SK-N-SH (cell line): ENCODE data around the gene SLC4A9. TPM values are rescaled to one million over a fixed set of nuclear protein-coding genes. Genes with fewer than 3 reads are reported as not detected.

Experiments used
- CTCF ChIA-PET: fragments of 300-600, 350-600 bp; formaldehyde crosslinking; extraction: SDS; loops from one replicate; lab custom pipeline; 2021; lab: Yijun Ruan, JAX
- POLR2A ChIA-PET: fragments of 350-600 bp; sonication (Branson Sonifier 250); formaldehyde crosslinking; extraction: SDS; loops from one replicate; lab custom pipeline; 2020; ENCODE audit warnings: antibody characterized with exemption, inconsistent platforms; lab: Yijun Ruan, JAX
- DNase-seq: peaks from one replicate; pipeline ENCODE4 v3.0.0; 2012
- H2AFZ ChIP-seq: fragments of 200-600 bp; sonication (generic); 2 replicates; pipeline ENCODE4 v1.8.1; 2016; ENCODE audit warnings: antibody characterized with exemption, mild to moderate bottlenecking, low read depth
- H3F3A ChIP-seq: fragments of 200-600 bp; sonication (generic); replicated peaks from 2 replicates; pipeline ENCODE3; 2016; ENCODE audit warnings: antibody characterized with exemption, mild to moderate bottlenecking; ENCODE audit not compliant: insufficient read depth
- H3K27ac ChIP-seq, 2 experiments: fragments of 200-500 bp in 1 of 2; fragments of 200-600 bp in 1 of 2; sonication (Bioruptor generic) in 1 of 2; sonication (generic), shearing (Covaris generic) in 1 of 2; 2 replicates each; pipeline versions ENCODE4 v1.5.1 to v1.6.1; 2014 to 2016; ENCODE audit warnings: low read depth in 2 of 2, inconsistent platforms in 1 of 2, low read length in 1 of 2, mild to moderate bottlenecking in 1 of 2, mixed read lengths in 1 of 2
- H3K27me3 ChIP-seq: fragments of 200-600 bp; sonication (generic), shearing (Covaris generic); 2 replicates; pipeline ENCODE4 v1.6.1; 2016; ENCODE audit warnings: mixed run types; ENCODE audit not compliant: insufficient read depth
- H3K36me3 ChIP-seq, 2 experiments: fragments of 200-500 bp in 1 of 2; fragments of 200-600 bp in 1 of 2; sonication (Bioruptor generic) in 1 of 2; sonication (generic) in 1 of 2; replicated peaks in 1 of 2; 2 replicates each; pipeline versions ENCODE3 to v1.5.1; 2014 to 2016; ENCODE audit warnings: low read length in 1 of 2, mild to moderate bottlenecking in 1 of 2; ENCODE audit not compliant: insufficient read depth in 2 of 2, control insufficient read depth in 1 of 2
- H3K4me1 ChIP-seq, 2 experiments: fragments of 200-500 bp in 1 of 2; fragments of 200-600 bp in 1 of 2; sonication (Bioruptor generic) in 1 of 2; sonication (generic), shearing (Covaris generic) in 1 of 2; 2 replicates each; pipeline versions ENCODE4 v1.5.1 to v1.6.1; 2014 to 2016; ENCODE audit warnings: low read depth in 1 of 2, low read length in 1 of 2, mixed run types in 1 of 2; ENCODE audit not compliant: insufficient read depth in 2 of 2, control insufficient read depth in 1 of 2
- H3K4me2 ChIP-seq: fragments of 200-600 bp; sonication (generic), shearing (Covaris generic); 2 replicates; pipeline ENCODE4 v1.6.1; 2017; ENCODE audit warnings: mixed run types
- H3K4me3 ChIP-seq, 2 experiments: fragments of 200-500 bp in 1 of 2; fragments of 200-600 bp in 1 of 2; sonication (Bioruptor generic) in 1 of 2; sonication (generic), shearing (Covaris generic) in 1 of 2; 2 replicates each; pipeline versions ENCODE4 v1.5.1 to v1.8.1; 2014 to 2016; ENCODE audit warnings: low read depth in 2 of 2, inconsistent platforms in 1 of 2, low read length in 1 of 2, mild to moderate bottlenecking in 1 of 2, mixed read lengths in 1 of 2, moderate library complexity in 1 of 2
- H3K79me2 ChIP-seq: fragments of 200-600 bp; sonication (generic); 2 replicates; pipeline ENCODE4 v1.8.1; 2017; ENCODE audit warnings: mild to moderate bottlenecking; ENCODE audit not compliant: insufficient read depth
- H3K9ac ChIP-seq: fragments of 200-600 bp; sonication (generic); 2 replicates; pipeline ENCODE4 v1.6.1; 2017; ENCODE audit warnings: mixed run types
- H3K9me2 ChIP-seq: fragments of 200-600 bp; sonication (generic); 2 replicates; pipeline ENCODE4 v1.6.1; 2017; ENCODE audit warnings: mixed run types
- H3K9me3 ChIP-seq: fragments of 200-600 bp; sonication (generic); 2 replicates; pipeline ENCODE4 v1.6.1; 2017; ENCODE audit warnings: mixed run types, mild to moderate bottlenecking, moderate library complexity
- H4K20me1 ChIP-seq: fragments of 200-600 bp; sonication (generic); 2 replicates; pipeline ENCODE4 v1.6.1; 2017; ENCODE audit warnings: mild to moderate bottlenecking, mixed run types; ENCODE audit not compliant: insufficient read depth
- CHD2 ChIP-seq: fragments of 150-350 bp; IDR thresholded peaks from 2 replicates; pipeline ENCODE4 v1.6.1; 2018; ENCODE audit warnings: low read length; ENCODE audit not compliant: partially characterized antibody
- EP300 ChIP-seq, 2 experiments: IDR thresholded peaks; 2 replicates each; pipeline versions ENCODE4 v1.4.0 to v1.6.1; 2012; ENCODE audit warnings: borderline replicate concordance in 1 of 2, low read depth in 1 of 2, low read length in 1 of 2
- EZH2phosphoT487 ChIP-seq: fragments of 200-600 bp; sonication (generic); IDR thresholded peaks from 2 replicates; pipeline ENCODE4 v1.6.1; 2017; ENCODE audit warnings: low read depth, mixed run types, mild to moderate bottlenecking, antibody characterized with exemption, moderate library complexity, borderline replicate concordance
- FOXJ3 ChIP-seq: sonication (generic); formaldehyde crosslinking; IDR thresholded peaks from 2 replicates; pipeline ENCODE4 v1.5.1; 2020; ENCODE audit warnings: mild to moderate bottlenecking, missing genetic modification reagents
- FOXM1 ChIP-seq: IDR thresholded peaks from 2 replicates; pipeline ENCODE4 v1.4.0; 2012; ENCODE audit warnings: low read depth, mild to moderate bottlenecking
- GABPA ChIP-seq: IDR thresholded peaks from 2 replicates; pipeline ENCODE4 v1.4.0; 2012; ENCODE audit warnings: low read depth, mild to moderate bottlenecking
- MXI1 ChIP-seq: IDR thresholded peaks from 2 replicates; pipeline ENCODE4 v1.6.1; 2012; ENCODE audit warnings: mild to moderate bottlenecking, low read depth, low read length, improper control_type of control experiment
- NFIC ChIP-seq: IDR thresholded peaks from 2 replicates; pipeline ENCODE4 v1.4.0; 2012; ENCODE audit warnings: borderline replicate concordance
- NRF1 ChIP-seq: IDR thresholded peaks from 2 replicates; pipeline ENCODE4 v1.6.1; 2012; ENCODE audit warnings: low read depth, mild to moderate bottlenecking, low read length
- SMC3 ChIP-seq: IDR thresholded peaks from 2 replicates; pipeline ENCODE4 v1.6.1; 2012; ENCODE audit warnings: low read depth, low read length, improper control_type of control experiment
- WGBS: methylation state at CpG from one replicate; pipeline ENCODE4 v1.1.6; 2017; ENCODE audit warnings: low lambda C conversion rate; 5-methylcytosine and 5-hydroxymethylcytosine counted together
- polyA plus RNA-seq, 3 experiments: library from polyadenylated mRNA; depleted of rRNA; stranded (reverse); fragments of >200 nt; gene quantifications; 2 replicates each; pipeline ENCODE4 v1.2.3, GENCODE V29; 2012
- TF ChIP-seq, protein P1 (sequence below): fragments of 150-350 bp; IDR thresholded peaks from 2 replicates; pipeline ENCODE4 v1.6.1; 2016; ENCODE audit warnings: mild to moderate bottlenecking, low read depth, low read length
- TF ChIP-seq, protein P2 (sequence below): fragments of 150-350 bp; IDR thresholded peaks from 2 replicates; pipeline ENCODE4 v1.6.1; 2017; ENCODE audit warnings: antibody characterized with exemption, low read length, low read depth, borderline replicate concordance
- TF ChIP-seq, protein P3 (sequence below): IDR thresholded peaks from 2 replicates; pipeline ENCODE4; 2012
- TF ChIP-seq, protein P4 (sequence below): fragments of 200-600 bp; sonication (generic); IDR thresholded peaks from 2 replicates; pipeline ENCODE4 v1.6.1; 2017; ENCODE audit warnings: antibody characterized with exemption, mild to moderate bottlenecking, moderate library complexity

SLC4A9 gene
- polyA plus RNA-seq, 1 of the 3 experiments (the other 2 are of a cell fraction) = 0.02 TPM

DNA sequence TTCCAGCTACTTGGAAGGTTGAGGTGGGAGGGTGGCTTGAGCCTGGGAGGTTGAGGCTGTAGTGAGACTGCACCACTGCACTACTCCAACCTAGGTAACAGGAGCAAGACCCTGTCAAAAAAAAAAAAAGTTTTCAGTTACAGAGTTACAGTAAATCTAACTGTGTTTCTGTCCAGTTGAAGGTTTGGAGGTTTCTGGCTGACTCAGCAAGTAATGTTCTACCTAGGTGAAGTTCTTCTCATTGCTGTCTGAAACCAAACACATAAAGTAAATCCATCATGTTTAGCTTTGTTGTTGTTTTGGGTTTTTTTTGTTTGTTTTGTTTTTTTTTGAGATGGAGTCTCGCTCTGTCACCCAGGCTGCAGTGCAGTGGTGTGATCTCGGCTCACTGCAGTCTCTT, 33.7 kb downstream of the SLC4A9 start:
- H3K27ac ChIP-seq = no peak overlapping the region
- no peaks in the 10 kb centered on the region for H3K79me2 ChIP-seq
- no peaks in the 10 kb centered on the region for H3K36me3 ChIP-seq
- no peaks in the 10 kb centered on the region for H3K4me1 ChIP-seq
- H3K9ac ChIP-seq = no peak overlapping the region
- no peaks in the 10 kb centered on the region for H3K9me3 ChIP-seq
- H3K4me3 ChIP-seq = no peak overlapping the region
- no peaks in the 10 kb centered on the region for H3F3A ChIP-seq
- DNase-seq = no peak
- POLR2A ChIA-PET = no interaction called here
- CTCF ChIA-PET = interaction anchor here (0.6 to 1.5 kb wide), 4 partner anchors 20 to 250 kb away, joined by 3 to 4 read pairs (median 3); no protein-coding TSS in a partner anchor
- H4K20me1 ChIP-seq = no peaks in the 10 kb centered on the region
- 90% methylated on average over 2 of the region's 2 CpGs for WGBS
- TF ChIP-seq CHD2 (no peak), FOXM1 (no peak), NFIC (no peak), FOXJ3 (CRISPR knock-in tag) (no peak), MXI1 (no peak), SMC3 (no peak), EZH2phosphoT487 (no peak), EP300 (IDR thresholded peaks at IDR 0.05; ENCODE audit: borderline replicate concordance in 1 of 2, low read depth in 1 of 2, low read length in 1 of 2) (no peak), NRF1 (no peak), GABPA (no peak)
- TF ChIP-seq, protein P1, sequence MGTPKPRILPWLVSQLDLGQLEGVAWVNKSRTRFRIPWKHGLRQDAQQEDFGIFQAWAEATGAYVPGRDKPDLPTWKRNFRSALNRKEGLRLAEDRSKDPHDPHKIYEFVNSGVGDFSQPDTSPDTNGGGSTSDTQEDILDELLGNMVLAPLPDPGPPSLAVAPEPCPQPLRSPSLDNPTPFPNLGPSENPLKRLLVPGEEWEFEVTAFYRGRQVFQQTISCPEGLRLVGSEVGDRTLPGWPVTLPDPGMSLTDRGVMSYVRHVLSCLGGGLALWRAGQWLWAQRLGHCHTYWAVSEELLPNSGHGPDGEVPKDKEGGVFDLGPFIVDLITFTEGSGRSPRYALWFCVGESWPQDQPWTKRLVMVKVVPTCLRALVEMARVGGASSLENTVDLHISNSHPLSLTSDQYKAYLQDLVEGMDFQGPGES = no peak
- TF ChIP-seq, protein P2, sequence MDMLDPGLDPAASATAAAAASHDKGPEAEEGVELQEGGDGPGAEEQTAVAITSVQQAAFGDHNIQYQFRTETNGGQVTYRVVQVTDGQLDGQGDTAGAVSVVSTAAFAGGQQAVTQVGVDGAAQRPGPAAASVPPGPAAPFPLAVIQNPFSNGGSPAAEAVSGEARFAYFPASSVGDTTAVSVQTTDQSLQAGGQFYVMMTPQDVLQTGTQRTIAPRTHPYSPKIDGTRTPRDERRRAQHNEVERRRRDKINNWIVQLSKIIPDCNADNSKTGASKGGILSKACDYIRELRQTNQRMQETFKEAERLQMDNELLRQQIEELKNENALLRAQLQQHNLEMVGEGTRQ = no peak
- TF ChIP-seq, protein P3, sequence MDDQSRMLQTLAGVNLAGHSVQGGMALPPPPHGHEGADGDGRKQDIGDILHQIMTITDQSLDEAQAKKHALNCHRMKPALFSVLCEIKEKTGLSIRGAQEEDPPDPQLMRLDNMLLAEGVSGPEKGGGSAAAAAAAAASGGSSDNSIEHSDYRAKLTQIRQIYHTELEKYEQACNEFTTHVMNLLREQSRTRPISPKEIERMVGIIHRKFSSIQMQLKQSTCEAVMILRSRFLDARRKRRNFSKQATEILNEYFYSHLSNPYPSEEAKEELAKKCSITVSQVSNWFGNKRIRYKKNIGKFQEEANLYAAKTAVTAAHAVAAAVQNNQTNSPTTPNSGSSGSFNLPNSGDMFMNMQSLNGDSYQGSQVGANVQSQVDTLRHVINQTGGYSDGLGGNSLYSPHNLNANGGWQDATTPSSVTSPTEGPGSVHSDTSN = no peak
- TF ChIP-seq, protein P4, sequence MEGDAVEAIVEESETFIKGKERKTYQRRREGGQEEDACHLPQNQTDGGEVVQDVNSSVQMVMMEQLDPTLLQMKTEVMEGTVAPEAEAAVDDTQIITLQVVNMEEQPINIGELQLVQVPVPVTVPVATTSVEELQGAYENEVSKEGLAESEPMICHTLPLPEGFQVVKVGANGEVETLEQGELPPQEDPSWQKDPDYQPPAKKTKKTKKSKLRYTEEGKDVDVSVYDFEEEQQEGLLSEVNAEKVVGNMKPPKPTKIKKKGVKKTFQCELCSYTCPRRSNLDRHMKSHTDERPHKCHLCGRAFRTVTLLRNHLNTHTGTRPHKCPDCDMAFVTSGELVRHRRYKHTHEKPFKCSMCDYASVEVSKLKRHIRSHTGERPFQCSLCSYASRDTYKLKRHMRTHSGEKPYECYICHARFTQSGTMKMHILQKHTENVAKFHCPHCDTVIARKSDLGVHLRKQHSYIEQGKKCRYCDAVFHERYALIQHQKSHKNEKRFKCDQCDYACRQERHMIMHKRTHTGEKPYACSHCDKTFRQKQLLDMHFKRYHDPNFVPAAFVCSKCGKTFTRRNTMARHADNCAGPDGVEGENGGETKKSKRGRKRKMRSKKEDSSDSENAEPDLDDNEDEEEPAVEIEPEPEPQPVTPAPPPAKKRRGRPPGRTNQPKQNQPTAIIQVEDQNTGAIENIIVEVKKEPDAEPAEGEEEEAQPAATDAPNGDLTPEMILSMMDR = no peak
- H3K9me2 ChIP-seq = no peaks in the 10 kb centered on the region
- no peak overlapping the region for H3K4me2 ChIP-seq
- H3K27me3 ChIP-seq = no peaks in the 10 kb centered on the region
- H2AFZ ChIP-seq = no peak overlapping the region
